IPS DF 6.9 (cell line): ENCODE measurements around the gene ASCL4.
"Not testable (repeated sequence)": the region's sequence is repeated elsewhere in the genome, so short reads cannot be mapped to it uniquely, and the experiment has no call there.

Experiments
- DNase-seq: peaks from one replicate; pipeline ENCODE4 v3.0.0-alpha.2; 2013; ENCODE audit warnings: low read depth, low spot score
- H3K27ac ChIP-seq: one replicate; pipeline ENCODE4 v1.5.1; 2013; ENCODE audit warnings: low read length, control low read depth
- H3K27me3 ChIP-seq: 2 replicates; pipeline ENCODE4 v1.6.1; 2013; ENCODE audit warnings: mild to moderate bottlenecking, low read length; ENCODE audit not compliant: control insufficient read depth, insufficient read depth
- H3K36me3 ChIP-seq: 2 replicates; pipeline ENCODE4 v1.6.1; 2013; ENCODE audit warnings: low read length; ENCODE audit not compliant: control insufficient read depth, insufficient read depth
- H3K4me1 ChIP-seq: 2 replicates; pipeline ENCODE4 v1.6.1; 2013; ENCODE audit warnings: low read length; ENCODE audit not compliant: control insufficient read depth, insufficient read depth
- H3K4me3 ChIP-seq: 2 replicates; pipeline ENCODE4 v1.5.1; 2013; ENCODE audit warnings: mild to moderate bottlenecking, low read length
- H3K9me3 ChIP-seq: 2 replicates; pipeline ENCODE4 v1.6.1; 2013; ENCODE audit warnings: low read length, inconsistent platforms; ENCODE audit not compliant: control insufficient read depth, insufficient read depth
- WGBS: extraction: QIAGEN DNeasy Blood & Tissue Kit; methylation state at CpG from one replicate; pipeline ENCODE4 v1.1.7; 2013; ENCODE audit warnings: mixed read lengths, missing lambda C conversion rate; ENCODE audit not compliant: insufficient read length, insufficient coverage; 5-methylcytosine and 5-hydroxymethylcytosine counted together

The ASCL4 gene, protein sequence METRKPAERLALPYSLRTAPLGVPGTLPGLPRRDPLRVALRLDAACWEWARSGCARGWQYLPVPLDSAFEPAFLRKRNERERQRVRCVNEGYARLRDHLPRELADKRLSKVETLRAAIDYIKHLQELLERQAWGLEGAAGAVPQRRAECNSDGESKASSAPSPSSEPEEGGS

GRCh38 chr12:107774349-107775029 is at the start of gene ASCL4:
ASCL4 (plus strand) TSS chr12:107774704; CDS start chr12:107775219, 515 bp downstream.
- H3K4me1 ChIP-seq: no peaks in the 10 kb centered on the region
- no peaks in the 10 kb centered on the region for H3K36me3 ChIP-seq
- peaks cover 24% of the 10 kb centered on the region for H3K27me3 ChIP-seq
- no CpG with 5 or more reads among the region's 13 CpGs for WGBS
- no peak for DNase-seq
- H3K27ac ChIP-seq: no peak within 1 kb of the TSS
- H3K4me3 ChIP-seq: peak within 1 kb of the TSS; percentile 33; the same call in 1 of the 2 replicates
- H3K9me3 ChIP-seq: no peaks in the 10 kb centered on the region

DNA sequence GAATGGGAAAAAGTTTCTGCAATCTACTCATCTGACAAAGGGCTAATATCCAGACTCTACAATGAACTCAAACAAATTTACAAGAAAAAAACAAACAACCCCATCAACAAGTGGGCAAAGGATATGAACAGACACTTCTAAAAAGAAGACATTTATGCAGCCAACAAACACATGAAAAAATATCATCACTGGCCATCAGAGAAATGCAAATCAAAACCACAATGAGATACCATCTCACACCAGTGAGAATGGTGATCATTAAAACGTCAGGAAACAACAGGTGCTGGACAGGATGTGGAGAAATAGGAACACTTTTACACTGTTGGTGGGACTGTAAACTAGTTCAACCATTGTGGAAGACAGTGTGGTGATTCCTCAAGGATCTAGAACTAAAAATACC is 47.2 kb upstream of the ASCL4 start:
- not testable (repeated sequence) for H3K27me3 ChIP-seq, H3K27ac ChIP-seq
- WGBS: no CpG with 5 or more reads among the region's 1 CpG

DNA sequence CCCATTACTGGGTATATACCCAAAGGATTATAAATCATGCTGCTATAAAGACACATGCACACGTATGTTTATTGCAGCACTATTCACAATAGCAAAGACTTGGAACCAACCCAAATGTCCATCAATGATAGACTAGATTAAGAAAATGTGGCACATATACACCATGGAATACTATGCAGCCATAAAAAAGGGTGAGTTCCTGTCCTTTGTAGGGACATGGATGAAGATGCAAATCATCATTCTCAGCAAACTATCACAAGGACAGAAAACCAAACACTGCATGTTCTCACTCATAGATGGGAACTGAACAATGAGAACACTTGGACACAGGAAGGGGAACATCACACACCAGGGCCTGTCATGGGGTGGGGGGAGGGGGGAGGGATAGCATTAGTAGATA is 46.8 kb upstream of the ASCL4 start:
- not testable (repeated sequence) for DNase-seq

More for the DNA sequence above, 47.2 kb upstream of the ASCL4 start:
- not testable (repeated sequence) for H3K36me3 ChIP-seq, DNase-seq, H3K4me3 ChIP-seq, H3K9me3 ChIP-seq, H3K4me1 ChIP-seq

DNA sequence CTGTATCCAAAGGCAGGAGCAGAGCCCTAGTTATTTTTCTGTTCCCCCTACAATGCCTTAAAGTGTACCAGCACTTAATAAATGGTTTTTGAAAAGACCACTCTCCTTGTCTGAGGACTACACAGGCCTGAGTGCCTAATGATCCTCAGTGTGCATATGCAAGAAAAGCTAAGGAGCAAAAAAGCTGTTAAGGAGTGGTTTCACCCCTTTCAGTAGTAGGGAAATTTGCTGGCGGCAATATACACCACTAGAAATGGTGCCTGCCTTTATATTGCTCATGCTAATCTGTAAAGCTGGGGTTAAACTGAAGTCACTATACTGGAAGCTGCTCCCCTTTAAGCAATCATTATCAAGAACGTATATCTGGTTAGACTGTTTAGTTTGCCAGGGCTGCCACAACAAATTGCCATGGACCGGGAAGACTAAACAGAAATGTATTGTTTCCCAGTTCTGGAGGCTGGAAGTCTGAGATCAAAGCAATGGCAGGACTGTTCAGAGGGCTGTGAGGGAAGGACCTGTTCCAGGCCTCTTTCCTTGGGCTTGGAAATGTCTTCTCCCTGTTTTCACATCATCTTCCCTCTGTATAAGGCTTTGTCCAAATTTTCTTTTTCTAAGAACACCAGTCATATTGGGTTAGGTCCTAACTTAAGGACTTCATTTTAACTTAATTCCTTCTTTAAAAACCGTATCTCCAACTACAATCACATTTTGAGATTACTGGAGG is 43.7 kb upstream of the ASCL4 start:
- WGBS: no CpG with 5 or more reads among the region's 4 CpGs
- Histone ChIP-seq H3K4me3 (no peak overlapping the region), H3K27ac (no peak overlapping the region), H3K9me3 (no peaks in the 10 kb centered on the region), H3K27me3 (no peaks in the 10 kb centered on the region), H3K36me3 (no peaks in the 10 kb centered on the region), H3K4me1 (no peaks in the 10 kb centered on the region)
- DNase-seq: no peak

More for the DNA sequence above, 46.8 kb upstream of the ASCL4 start:
- H3K27ac ChIP-seq, H3K4me1 ChIP-seq, H3K4me3 ChIP-seq, H3K27me3 ChIP-seq, H3K36me3 ChIP-seq, H3K9me3 ChIP-seq: not testable (repeated sequence)
- no CpG with 5 or more reads among the region's 1 CpG for WGBS

DNA sequence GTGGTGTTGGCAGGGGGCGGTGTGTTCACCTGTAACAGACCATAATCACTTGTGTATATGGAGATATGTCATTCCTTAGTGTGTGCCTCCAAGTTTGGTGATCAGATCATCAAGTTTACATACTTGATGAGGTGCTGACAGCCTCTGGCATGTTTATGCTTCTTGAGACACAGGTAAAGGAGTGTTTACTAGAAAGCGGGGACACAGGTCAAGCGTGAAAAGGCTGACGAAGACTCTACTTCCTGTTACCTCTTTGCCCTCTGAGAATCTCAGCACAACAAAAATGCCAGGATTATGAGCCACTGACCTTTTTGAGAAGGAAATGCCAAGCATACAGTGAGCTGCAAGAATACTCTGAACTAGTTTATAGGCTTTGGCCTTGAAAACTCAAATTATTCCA is 43.1 kb upstream of the ASCL4 start:
- no peaks in the 10 kb centered on the region for H3K36me3 ChIP-seq
- DNase-seq: no peak
- no peaks in the 10 kb centered on the region for H3K27me3 ChIP-seq
- no peak overlapping the region for H3K27ac ChIP-seq
- no peak overlapping the region for H3K4me3 ChIP-seq
- H3K4me1 ChIP-seq: no peaks in the 10 kb centered on the region
- no CpG with 5 or more reads among the region's 4 CpGs for WGBS
- H3K9me3 ChIP-seq: no peaks in the 10 kb centered on the region

- no CpG with 5 or more reads among the region's 3 CpGs for WGBS
- no peaks in the 10 kb centered on the region for H3K36me3 ChIP-seq
- no peak overlapping the region for H3K27ac ChIP-seq
- H3K4me3 ChIP-seq: no peak overlapping the region
- H3K4me1 ChIP-seq: no peaks in the 10 kb centered on the region
- no peaks in the 10 kb centered on the region for H3K9me3 ChIP-seq
- DNase-seq: no peak
- no peaks in the 10 kb centered on the region for H3K27me3 ChIP-seq
Observed at GRCh38 chr12:107732365-107732764, 42.1 kb upstream of the ASCL4 start.

DNA sequence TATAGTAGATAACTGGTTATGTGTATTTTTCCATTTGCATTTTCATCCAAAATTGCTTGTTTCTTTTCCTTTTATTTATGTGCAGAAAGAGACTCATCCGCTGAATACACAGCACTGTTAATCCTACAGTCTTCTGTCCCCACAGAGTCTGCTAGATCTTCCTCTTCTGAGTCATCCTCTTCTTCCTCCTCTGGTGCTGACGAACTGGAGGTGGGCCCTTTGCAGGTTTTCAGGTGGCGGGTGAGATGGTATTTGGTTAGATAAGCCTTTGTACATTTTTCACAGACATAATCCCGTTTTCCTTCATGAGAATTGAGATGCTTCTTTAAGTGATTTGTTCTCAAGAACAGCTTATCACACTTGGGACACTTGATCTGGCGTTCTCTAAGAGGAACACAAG is 40.4 kb upstream of the ASCL4 start:
- no peak for DNase-seq
- H3K4me3 ChIP-seq: no peak overlapping the region
- no peak overlapping the region for H3K27ac ChIP-seq
- H3K36me3 ChIP-seq: peaks cover 2% of the 10 kb centered on the region; the same call in 1 of the 2 replicates
- H3K9me3 ChIP-seq: no peaks in the 10 kb centered on the region
- no peaks in the 10 kb centered on the region for H3K4me1 ChIP-seq
- WGBS: no CpG with 5 or more reads among the region's 5 CpGs
- H3K27me3 ChIP-seq: no peaks in the 10 kb centered on the region

GRCh38 chr12:107735763-107736162 is 38.7 kb upstream of the ASCL4 start:
- no CpG with 5 or more reads among the region's 2 CpGs for WGBS
- no peaks in the 10 kb centered on the region for H3K4me1 ChIP-seq
- no peaks in the 10 kb centered on the region for H3K9me3 ChIP-seq
- H3K27ac ChIP-seq: no peak overlapping the region
- no peaks in the 10 kb centered on the region for H3K27me3 ChIP-seq
- peaks cover 5% of the 10 kb centered on the region; the same call in 1 of the 2 replicates for H3K36me3 ChIP-seq
- H3K4me3 ChIP-seq: no peak overlapping the region
- DNase-seq: no peak

DNA sequence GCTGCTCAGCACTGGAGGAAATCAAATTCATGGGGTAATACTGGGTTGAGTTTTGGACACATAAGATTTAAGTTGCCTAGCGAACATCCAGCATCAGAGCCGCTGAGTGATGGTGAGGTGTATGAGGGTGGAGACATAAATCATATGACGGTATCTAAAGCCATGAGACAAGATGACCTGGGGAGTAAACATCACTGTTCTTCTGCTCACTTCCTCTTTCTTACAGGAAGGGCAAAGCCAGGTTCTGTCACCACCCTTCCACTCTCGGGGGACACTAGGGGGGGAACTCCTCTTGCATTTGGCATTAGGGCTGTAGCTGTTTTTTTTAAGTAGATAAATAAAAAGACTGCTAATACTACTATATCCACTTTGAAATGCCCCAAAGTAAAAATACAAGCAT is 37.6 kb upstream of the ASCL4 start:
- peaks cover 8% of the 10 kb centered on the region; the same call in 1 of the 2 replicates for H3K36me3 ChIP-seq
- H3K27ac ChIP-seq: no peak overlapping the region
- H3K9me3 ChIP-seq: no peaks in the 10 kb centered on the region
- H3K4me1 ChIP-seq: no peaks in the 10 kb centered on the region
- DNase-seq: no peak
- H3K27me3 ChIP-seq: no peaks in the 10 kb centered on the region
- WGBS: no CpG with 5 or more reads among the region's 4 CpGs
- no peak overlapping the region for H3K4me3 ChIP-seq

GRCh38 chr12:107748472-107748871 is 26.0 kb upstream of the ASCL4 start:
- no peak overlapping the region for H3K4me3 ChIP-seq
- H3K9me3 ChIP-seq: no peaks in the 10 kb centered on the region
- WGBS: 100% methylated on average over 1 of the region's 6 CpGs
- DNase-seq: no peak
- peaks cover 17% of the 10 kb centered on the region; the same call in 1 of the 2 replicates for H3K36me3 ChIP-seq
- no peak overlapping the region for H3K27ac ChIP-seq
- no peaks in the 10 kb centered on the region for H3K27me3 ChIP-seq
- H3K4me1 ChIP-seq: no peaks in the 10 kb centered on the region; the same call in 1 of the 2 replicates
